Stimulated activated CD8-positive, alpha-beta memory T cell treated with anti-CD3 and anti-CD28 coated beads, Interleukin-12 subunit alpha, Interleukin-12 subunit beta, amount 100 ng/mL, for 4 hours (primary cell): ENCODE measurements around the gene GPR17.

Source experiments
- DNase-seq: peaks from one replicate; pipeline ENCODE4 v3.0.0-alpha.2; 2020; ENCODE audit warnings: low read depth

GPR17 gene

DNA sequence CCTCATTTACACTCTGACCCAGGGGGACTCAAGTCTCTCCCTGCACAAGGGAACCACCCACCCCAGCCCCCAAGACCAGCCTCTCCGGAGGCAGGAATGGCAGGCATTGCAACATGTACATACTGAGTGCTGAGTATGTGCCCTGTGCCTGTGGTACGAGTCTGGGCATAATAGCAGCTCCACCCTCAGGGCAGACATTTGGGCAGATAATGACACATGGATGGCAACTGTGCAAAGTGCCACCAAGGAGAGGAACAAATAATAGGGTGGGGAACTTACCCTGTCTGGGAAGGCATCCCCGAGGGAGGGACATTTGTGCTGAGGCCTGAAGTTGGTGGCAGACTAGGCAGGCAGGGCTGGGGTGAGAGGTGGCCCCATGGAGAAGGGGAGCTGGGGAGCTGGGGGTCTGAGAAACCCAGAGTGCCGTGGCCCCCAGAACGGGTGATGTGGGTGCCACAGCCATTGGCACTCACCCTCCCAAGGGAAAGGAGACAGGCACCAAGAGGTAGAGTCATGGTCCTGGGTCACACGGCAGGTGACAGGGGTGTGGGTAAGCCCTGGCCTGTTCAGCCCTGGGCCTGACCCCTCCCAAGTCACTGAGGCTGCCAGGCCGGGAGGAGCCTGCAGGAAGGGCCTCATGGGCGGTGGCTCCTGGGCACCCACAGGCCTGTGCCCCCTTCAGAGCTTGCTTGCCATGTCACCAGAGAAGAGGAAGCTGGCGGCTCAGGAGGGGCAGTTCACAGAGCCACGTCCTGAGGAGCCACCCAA lies 15.7 kb upstream of the GPR17 start:
- DNase-seq, result no peak

DNA sequence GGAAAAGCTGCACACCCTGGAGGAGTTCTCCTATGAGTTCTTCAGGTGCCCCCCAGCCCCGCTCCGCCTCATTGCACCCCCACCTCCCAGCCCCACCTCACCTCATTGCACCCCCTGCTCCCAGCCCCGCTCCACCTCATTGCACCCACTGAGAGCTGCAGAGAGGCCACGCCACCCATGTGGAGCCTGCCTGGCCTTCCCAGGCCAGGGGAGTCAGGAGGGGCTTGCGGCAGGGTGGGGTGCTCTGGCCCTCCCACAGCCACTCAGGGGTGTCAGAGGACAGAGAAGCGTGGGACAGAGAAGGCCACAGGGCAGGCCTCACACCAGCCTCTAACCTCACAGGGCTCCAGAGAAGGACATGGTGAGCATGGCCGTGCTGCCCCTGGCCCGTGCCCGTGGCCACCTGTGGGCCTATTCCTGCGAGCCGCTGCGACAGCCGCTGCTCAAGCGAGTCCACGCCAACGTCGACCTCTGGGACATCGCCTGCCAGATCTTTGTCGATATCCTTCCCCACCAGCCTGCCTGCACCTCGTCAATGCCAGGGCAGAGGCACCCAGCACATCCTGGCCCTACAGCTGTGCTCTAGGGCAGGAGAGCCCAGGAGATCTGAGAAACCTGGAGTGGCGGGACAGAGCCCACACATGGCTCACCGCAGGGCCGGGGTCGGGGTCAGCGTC lies 15.0 kb upstream of the GPR17 start:
- DNase-seq, result no peak

DNA sequence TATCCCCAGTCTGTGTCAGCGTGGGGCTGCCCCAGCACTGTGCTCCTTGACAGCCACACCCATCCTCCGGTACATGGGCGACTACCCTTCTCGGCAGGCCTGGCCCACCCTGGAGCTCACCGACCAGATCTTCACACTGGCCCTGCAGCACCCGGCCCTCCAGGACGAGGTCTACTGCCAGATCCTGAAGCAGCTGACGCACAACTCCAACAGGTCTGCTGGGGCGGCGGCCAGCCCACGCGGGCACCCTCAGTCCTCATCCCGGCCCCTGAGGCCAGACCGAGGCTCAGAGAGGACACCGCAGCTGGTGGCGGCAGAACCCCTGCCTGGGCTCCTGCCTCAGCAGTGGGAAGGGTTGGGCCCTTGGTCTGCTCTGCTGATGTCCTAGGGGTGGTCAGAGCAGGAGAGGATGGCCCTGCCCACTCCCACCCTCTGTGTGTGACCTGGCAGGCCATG lies 14.4 kb upstream of the GPR17 start:
- no peak for DNase-seq

DNA sequence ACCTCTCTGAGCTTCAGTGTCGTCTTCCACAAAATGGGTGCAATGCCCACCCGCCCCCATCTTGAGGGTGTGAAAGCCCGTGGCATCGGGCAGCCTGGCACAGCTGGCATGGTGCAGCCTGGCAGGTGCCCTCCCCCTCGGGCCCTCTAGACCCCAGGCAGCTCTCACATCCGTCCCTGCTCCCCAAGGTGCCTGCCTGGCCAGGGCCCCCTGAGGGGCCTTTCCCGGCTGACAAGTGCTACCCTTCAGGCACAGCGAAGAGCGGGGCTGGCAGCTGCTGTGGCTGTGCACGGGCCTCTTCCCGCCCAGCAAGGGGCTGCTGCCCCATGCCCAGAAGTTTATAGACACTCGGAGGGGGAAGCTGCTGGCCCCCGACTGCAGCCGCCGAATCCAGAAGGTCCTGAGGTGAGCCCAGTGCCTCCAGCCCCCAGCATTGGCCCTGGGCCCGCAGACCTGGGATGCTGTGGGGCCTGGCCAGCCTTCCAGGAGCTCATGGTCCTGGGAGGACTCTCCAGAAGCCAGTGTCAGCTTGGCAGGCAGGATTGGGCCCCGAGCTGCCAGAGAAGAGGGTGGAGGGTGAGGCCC lies 13.9 kb upstream of the GPR17 start:
- DNase-seq, result no peak

DNA sequence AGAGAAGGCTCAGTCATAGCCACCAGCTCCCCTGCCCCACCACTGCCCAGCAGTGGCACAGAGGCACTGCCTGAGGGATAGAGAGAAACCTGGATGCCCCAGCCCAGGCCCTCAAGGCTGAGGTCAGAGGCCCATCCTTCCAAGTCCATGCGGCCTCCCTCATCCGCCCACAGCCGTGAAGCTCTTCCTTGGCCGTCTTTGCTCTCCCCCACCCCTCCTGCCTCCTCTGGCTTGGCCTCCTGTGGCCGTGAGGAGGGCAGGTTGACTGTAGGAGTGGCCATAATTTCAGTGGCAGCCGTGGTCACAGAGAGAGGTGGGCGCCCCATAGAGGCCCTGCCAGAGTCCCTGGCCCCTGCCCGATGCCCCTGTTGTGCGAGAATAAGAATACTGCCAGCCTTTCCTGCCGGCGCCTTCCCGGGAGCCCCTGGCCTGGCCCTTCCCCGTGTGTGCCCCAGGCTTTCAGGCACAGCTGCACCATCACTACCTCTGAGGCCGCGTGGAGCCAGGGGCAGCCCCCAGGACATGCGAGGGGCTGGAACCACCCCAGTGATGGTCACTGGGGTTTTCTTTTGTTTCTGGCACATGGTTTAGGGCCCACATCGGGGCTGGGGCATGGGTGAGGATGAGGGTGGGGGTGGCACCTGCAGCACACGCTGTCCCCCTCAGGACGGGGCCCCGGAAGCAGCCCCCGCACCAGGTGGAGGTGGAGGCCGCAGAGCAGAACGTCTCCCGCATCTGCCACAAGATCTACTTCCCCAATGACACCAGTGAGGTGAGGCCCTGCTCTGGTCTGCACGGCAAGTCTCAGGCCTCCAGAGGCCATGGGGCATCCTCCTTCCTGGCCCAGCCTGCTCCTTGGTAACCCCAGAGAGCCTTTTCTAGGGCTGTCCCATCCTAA lies 13.1 kb upstream of the GPR17 start:
- DNase-seq, result no peak

DNA sequence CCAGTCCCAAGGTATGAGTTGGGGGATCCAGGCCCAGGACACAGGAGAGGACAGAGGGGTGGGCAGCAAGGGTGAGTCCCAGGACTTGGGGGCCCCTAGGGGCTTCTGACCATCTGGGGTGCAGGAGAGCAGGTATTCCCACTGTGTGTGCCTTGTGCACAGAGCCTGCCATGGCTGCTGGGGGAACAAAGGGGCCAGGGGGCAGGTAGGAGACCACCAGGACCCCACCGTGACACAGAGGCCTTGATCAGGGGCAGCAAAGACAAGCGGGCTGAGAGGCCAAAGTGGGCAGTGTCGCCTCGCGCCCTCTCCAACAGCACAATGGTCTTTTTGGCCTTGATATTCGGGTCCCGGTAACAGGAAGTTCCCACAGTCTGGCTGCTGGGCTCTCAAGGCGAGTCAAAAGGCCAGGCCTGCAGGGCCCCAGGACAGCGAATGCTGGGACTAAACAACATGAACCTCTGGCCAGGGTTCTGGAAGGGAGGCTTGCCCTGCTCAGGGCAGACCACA lies 12.3 kb upstream of the GPR17 start:
- DNase-seq, result no peak

DNA sequence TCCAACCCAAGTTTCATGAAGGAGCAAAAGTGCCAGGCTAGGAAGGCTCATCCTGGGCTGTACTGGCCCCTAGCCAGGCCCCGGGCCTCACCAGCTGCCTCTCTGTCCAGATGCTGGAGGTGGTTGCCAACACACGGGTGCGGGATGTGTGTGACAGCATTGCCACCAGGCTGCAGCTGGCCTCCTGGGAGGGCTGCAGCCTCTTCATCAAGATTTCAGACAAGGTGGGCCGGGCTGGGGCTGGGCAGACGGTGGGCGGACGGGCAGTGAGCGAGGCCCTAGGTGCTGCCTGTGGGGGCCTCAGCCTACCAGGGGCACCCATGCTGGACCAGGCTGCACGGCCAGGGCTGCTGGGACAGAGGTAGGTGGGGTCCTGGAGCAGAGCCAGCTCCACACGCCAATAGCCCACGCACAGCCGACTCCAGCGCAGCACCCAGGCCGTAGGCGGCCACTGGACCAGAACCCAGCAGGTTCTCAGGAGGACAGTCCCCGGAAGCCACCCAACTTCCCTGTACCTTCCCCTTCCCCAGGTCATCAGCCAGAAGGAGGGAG lies 11.8 kb upstream of the GPR17 start:
- no peak for DNase-seq

DNA sequence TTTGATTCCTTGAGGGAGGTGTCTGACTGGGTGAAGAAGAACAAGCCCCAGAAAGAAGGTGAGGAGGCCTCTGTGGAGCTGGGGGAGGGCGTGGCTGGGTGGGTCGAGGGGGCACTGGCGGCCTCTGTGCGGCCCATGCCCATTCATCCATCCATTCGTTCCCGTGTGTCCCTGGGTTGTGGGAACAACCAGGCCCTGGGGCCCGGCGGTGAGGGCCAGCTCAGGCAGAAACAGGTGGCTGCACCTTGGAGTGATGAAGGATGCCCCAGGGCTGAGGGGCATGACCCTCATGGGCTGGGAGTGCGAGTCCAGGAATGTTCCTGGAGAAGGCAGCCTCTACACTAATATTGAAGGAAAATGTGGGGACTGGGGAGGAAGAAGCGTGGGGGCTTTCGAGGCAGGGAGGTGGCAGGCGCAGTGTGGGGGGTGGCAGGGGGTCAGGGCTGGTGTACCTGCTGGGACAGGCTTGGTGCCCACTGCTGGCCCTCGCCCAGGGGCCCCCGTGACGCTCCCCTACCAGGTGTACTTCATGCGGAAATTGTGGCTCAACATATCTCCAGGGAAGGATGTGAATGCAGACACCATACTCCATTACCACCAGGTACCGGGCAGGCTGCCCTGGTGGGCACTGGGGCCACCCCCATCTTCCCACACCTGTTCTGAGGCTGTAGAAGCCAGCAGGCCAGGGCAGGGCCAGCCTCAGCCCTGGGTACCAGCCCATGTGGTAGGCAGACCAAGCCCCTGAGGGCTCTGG lies 11.2 kb upstream of the GPR17 start:
- no peak for DNase-seq

DNA sequence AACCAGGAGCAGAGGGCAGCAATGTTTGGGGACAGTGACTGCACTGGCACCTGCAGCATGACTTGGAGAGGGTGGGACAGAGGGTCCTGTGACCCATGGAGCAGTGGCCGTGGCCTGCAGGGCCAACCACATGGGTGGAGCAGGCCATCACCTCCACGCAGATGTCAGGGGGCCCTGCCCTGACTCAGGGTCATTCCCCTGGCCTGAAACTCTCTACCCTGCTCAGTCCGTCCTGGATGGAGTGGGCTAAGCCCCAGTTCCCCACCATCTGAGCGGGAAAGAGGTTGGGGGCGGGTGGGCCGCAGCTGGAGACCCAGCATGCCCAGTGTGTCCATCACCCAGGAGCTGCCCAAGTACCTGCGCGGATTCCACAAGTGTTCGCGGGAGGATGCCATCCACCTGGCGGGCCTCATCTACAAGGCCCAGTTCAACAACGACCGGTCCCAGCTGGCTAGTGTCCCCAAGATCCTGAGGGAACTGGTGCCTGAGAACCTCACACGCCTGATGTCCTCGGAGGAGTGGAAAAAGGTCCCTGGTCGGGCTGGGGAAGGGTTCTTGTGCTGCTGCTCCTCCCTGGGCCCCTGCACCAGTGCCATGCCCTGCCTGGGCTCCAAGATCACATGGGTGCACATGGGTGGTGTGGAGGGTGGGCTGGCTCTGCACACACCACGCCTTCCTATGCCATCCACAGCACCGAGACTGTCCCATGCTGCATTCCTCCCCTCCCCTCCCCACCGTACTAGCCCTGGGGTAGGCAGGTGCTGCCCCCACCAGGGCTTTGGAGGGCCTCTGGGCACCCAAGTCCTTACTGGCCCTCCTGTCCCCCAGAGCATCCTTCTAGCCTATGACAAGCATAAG lies 10.3 kb upstream of the GPR17 start:
- DNase-seq, result no peak

DNA sequence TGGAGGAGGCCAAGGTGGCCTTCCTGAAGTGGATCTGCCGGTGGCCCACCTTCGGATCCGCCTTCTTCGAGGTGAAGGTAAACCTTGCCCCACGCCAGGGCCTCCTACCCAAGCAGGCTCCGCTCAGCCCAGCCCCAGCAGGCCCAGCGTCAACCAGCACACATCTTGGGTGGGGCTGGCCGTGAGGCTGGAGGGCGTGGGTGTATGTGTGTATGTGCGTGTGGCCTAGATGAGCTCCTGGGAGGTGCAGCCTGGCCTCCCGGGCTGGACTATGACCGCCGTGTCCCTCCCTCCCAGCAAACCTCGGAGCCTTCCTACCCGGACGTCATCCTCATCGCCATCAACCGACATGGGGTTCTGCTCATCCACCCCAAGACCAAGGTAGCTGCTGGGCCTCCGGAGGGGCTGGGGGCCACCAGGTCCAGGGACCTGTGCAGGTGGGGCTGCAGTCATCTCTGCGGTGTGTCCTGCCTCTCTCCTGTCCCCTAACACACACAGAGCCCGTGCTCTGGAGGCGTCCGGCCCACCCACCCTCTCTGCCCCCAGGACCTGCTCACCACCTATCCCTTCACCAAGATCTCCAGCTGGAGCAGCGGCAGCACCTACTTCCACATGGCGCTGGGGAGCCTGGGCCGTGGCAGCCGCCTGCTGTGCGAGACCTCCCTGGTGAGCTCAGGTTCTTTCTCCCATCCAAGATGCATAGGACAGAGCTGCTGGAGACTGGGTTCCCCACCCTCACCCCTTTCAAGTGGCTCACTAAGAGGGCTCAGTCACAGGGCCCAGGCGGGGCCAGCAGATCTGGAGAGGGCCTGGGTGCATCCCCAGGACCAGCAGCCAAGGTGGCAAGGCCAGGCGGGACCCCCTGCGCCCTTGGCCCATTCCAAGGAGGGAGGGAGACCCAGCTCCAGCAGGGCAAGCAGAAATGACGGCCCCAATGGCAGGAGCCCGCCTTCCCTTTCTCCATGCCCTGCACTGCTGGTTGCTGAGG lies 9.4 kb upstream of the GPR17 start:
- no peak for DNase-seq

DNA sequence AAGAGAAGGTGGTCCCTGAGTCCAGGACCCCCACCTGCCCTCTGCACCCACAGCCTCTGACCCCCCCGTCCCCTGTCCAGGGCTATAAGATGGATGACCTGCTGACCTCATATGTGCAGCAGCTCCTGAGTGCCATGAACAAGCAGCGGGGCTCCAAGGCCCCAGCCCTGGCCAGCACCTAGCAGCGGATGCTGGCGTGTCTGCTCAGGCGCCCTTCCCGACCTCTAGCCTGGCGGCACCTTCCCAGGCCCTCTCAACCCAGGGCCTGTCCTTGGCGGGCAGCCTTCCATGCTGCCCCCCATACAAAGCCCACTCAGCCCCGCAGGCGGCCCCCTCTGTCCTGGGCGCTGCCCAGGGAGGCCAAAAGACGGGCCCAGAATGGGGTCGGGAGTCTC lies 8.7 kb upstream of the GPR17 start:
- no peak for DNase-seq

DNA sequence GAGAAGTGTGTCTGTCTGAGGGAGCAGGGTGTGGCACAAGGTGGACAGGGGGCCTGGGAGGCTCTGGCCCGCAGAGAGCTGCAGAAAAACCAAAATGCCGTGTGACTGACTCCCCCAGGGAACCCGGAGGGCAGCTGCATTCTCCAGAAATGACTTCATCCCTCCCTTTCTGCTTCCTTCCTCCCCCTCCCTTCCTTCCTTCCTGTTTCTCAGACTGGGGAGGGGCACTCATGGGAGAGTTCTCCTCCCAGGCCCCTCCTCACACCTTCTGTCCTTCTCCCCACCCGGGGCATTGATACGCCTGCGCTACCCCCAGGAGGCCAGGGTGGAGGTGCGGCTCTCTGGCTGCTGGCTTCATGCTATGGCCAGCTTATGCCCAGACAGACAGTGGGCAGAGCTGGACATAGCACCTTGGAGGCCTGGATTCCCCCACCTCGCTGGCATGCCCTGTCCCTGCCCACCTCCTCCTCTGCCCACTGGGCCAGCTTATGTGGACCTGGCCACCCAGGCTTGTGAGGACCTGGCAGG lies 8.2 kb upstream of the GPR17 start:
- DNase-seq, result no peak

DNA sequence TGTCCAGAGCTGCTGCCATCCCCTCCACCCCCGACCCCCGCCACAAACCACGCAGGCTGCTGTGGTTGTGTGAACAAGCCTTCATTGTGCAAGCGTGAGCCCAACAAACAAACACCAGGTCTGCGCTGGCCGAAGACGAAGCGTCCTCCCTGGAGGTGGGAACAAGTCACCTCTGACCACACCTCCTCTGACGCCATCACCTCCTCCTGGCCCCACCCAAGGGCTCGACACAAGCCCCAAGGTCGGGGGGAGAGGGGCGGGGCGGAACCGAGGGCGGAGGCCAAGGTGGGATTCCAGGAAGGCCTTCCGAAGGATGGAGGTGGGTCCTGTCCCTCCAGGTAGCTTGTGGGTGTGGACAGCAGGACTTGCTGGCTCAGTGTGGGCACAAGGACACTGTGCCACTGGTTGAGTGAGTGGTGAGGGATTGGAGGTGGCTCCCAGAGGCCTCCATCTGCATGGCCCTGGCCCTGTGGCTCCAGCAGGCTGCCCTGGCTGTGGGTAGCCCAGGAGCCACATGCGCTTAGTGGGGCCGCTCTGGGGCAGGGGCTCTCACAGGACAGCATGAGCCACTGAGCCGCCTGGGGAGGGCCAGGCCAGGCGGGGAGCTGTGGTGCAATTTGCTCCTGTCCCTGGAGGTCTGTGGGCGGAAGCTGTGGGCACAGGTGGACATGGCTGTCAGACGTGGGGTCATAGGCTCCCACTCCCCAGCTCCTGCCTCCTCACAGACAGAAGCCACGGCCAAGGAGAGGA lies 7.4 kb upstream of the GPR17 start:
- DNase-seq, result no peak

DNA sequence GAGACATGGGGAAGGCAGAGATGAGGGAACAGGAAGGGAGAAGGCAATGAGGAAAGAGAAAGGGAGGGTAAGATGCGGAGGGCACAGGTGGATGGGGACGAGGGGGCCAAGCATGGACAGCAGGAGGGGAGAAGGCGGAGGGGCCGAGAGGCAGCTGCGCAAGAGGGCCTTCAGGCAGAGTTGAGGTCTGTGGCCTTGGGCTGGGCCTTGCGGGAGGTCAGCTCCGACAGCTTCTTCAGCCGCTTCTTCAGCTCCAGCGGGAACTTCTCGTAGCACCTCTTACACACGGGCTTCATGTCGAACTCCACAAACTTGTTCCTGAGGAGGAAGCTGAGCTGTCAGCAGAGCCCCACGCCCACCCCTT lies 6.9 kb upstream of the GPR17 start:
- no peak for DNase-seq

DNA sequence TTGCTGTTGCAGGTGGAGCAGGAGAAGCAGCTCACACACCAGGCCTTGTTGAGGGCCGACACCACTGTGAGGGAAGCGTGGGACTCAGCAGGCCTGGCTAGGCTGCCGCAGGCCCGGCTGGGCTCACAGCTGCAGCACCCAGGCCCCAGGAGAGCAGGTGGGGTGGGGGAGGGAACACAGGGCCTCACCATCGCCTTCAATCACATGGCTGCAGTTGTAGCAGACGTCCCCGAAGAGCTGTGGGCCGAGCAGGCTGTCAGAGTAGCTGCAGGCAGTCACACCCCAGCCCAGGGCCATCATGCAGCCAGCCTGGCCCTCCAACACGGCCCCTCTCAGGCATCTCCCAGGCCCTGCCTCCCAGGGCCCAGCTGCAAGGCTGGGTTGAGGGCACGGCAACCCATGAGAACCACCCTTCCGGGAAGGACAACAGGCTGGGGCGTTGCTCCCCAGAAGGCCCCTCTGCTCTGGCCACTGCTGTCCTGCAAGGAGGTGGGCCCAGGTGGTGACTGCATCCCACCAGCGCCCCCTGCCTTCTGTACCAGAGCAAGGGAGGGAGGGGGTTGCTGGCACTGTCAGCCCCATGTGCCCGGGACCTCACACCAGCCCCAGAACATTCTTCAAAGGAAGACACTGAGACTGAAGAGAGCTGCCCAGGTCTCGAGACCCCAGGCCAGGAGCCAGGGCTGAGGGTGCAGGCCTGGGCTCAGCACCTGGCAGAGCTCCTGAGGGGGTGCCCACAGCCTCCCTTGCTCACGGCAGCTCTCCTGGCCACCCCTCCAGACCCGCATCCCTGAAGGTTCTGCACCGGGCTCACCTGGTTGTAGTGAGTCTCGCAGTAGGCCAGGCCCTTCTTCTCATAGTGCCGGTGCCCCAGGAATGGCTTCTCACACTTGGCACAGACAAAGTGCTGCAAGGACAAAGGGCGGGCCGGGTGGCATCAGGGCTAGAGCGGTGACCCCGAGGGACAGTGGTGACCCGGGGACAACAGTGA lies 5.6 kb upstream of the GPR17 start:
- DNase-seq, result no peak

DNA sequence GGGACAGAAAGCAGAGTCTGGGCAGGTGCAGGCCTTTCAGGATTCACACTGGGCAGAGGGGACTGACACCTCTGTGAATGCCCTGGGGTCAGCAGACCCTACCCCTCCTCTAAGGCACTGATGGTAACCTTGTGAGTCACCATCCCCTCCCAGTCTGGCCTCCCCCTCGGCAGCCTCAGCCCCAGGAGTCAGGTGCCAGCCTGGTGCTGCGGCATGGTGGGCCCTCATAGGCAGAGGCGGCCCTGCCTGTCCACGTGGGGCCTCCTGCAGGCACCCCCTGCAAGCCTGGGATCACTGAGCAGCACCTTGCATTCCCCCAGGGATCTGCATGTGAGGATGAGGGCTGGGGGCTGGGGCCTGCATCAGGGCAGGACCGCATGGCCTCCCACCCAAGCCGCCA lies 4.8 kb upstream of the GPR17 start:
- no peak for DNase-seq
